Measurements from ENCODE around the gene CLIP2. TPM values are rescaled to one million over a fixed set of nuclear protein-coding genes. Genes with fewer than 3 reads are reported as not detected.

Gene CLIP2
- polyA plus RNA-seq, 1 donor from 2014 or later, result 25.7 TPM

DNA sequence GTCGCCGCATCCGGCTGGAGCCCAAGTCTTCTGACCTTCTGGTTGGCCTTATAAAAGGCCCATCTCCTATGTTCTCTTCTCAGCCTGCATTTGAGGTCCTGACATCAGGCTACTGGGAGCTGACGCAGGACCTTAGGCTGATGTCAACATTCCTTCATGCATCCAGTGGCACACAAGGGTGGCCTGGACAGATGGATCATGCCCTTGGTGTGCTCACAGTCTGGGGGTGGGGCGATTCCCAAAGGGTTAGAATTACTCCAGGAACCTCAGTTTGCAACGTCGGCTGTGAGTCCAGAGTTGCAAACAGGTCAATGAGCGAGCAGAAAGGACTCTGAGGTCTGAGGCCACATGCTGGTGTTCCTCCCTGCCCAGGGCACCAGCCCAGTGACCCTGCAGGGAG, 8.2 kb upstream of the CLIP2 start:
- Histone ChIP-seq H3K4me3 (ENCODE audit: low read length) (no peak overlapping the region), H3K9ac (ENCODE audit: low read length) (no peak overlapping the region), H3K36me3 (ENCODE audit: insufficient read depth, low read length) (no peaks in the 10 kb centered on the region), H3K9me2 (ENCODE audit: insufficient read depth, low read length) (no peaks in the 10 kb centered on the region), H4K20me1 (ENCODE audit: insufficient read depth) (no peaks in the 10 kb centered on the region), H3K27ac (ENCODE audit: low read length) (no peak overlapping the region), H3K4me2 (ENCODE audit: low read length) (no peak overlapping the region), H3F3A (ENCODE audit: insufficient read depth, low read length, poor library complexity, severe bottlenecking) (no peaks in the 10 kb centered on the region), H3K79me2 (replicated peaks; ENCODE audit: insufficient read depth, low read length) (no peaks in the 10 kb centered on the region), H3K27me3 (ENCODE audit: insufficient read depth, low read depth, low read length) (no peaks in the 10 kb centered on the region), H3K9me3 (ENCODE audit: low read length) (no peaks in the 10 kb centered on the region), H2AFZ (ENCODE audit: low read depth, low read length) (no peak overlapping the region)
- no peak for TF ChIP-seq SMC3 (conservative IDR thresholded peaks at IDR 0.05; ENCODE audit: poor library complexity)
- no peak for TF ChIP-seq REST (IDR thresholded peaks at IDR 0.05; ENCODE audit: borderline replicate concordance)
- no peak for TF ChIP-seq RAD21 (conservative IDR thresholded peaks at IDR 0.05)
- TF ChIP-seq TAF1 (IDR thresholded peaks at IDR 0.05; ENCODE audit: low read depth), result no peak
- no peak for TF ChIP-seq EP300 (conservative IDR thresholded peaks at IDR 0.05; ENCODE audit: poor library complexity, severe bottlenecking)
- TF ChIP-seq, protein P1, sequence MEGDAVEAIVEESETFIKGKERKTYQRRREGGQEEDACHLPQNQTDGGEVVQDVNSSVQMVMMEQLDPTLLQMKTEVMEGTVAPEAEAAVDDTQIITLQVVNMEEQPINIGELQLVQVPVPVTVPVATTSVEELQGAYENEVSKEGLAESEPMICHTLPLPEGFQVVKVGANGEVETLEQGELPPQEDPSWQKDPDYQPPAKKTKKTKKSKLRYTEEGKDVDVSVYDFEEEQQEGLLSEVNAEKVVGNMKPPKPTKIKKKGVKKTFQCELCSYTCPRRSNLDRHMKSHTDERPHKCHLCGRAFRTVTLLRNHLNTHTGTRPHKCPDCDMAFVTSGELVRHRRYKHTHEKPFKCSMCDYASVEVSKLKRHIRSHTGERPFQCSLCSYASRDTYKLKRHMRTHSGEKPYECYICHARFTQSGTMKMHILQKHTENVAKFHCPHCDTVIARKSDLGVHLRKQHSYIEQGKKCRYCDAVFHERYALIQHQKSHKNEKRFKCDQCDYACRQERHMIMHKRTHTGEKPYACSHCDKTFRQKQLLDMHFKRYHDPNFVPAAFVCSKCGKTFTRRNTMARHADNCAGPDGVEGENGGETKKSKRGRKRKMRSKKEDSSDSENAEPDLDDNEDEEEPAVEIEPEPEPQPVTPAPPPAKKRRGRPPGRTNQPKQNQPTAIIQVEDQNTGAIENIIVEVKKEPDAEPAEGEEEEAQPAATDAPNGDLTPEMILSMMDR (IDR thresholded peaks at IDR 0.05; ENCODE audit: poor library complexity, severe bottlenecking), result no peak
- TF ChIP-seq EZH2 (IDR thresholded peaks at IDR 0.05; ENCODE audit: borderline replicate concordance, insufficient read depth, low read length, poor library complexity, severe bottlenecking), result no peak
- no peak for TF ChIP-seq POLR2AphosphoS5 (IDR thresholded peaks at IDR 0.05)
- TF ChIP-seq MXI1 (conservative IDR thresholded peaks at IDR 0.05; ENCODE audit: poor library complexity, severe bottlenecking), result no peak

DNA sequence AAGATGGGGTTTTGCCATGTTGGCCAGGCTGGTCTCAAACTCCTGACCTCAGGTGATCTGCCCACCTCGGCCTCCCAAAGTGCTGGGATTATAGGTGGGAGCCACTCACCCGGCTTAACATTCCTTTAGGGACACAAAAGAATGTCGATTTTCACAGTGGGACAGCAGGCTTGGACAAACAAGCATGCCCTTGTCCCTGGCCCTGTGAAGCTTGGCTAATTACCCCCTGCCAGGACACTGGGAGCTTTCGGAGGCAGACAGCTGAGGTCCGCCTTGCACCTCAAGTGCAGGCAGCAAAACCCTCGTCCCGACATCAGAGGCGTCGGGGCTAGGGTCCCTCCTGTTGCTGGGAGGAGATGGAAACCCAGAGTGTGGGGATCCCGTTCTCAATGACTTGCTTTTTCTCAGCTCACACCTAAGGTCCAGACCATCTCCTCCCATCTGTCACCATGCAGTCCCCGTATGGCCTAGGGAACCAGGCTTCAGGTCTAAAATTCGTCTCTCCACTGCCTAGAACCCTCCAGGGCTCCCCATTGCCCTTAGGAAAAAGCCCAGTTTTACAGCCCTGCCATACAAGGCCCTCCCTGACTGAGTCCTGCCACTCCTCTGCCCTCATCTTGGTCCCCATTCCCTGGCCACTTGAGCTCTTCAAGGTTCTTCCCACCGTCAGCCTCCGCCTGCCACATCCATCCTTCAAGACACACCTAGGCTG, 6.3 kb upstream of the CLIP2 start:
- no peak overlapping the region for H3K4me2 ChIP-seq (ENCODE audit: low read length)
- TF ChIP-seq TAF1 (IDR thresholded peaks at IDR 0.05; ENCODE audit: low read depth) (no peak), MXI1 (conservative IDR thresholded peaks at IDR 0.05; ENCODE audit: poor library complexity, severe bottlenecking) (no peak), EP300 (conservative IDR thresholded peaks at IDR 0.05; ENCODE audit: poor library complexity, severe bottlenecking) (no peak), SMC3 (conservative IDR thresholded peaks at IDR 0.05; ENCODE audit: poor library complexity) (no peak), REST (IDR thresholded peaks at IDR 0.05; ENCODE audit: borderline replicate concordance) (no peak), RAD21 (conservative IDR thresholded peaks at IDR 0.05) (no peak)
- TF ChIP-seq, protein P1 (IDR thresholded peaks at IDR 0.05; ENCODE audit: poor library complexity, severe bottlenecking), result no peak
- no peak overlapping the region for H3K9ac ChIP-seq (ENCODE audit: low read length)
- H3K27ac ChIP-seq (ENCODE audit: low read length), result no peak overlapping the region
- no peaks in the 10 kb centered on the region for H3K9me3 ChIP-seq (ENCODE audit: low read length)
- no peaks in the 10 kb centered on the region for H3K79me2 ChIP-seq (replicated peaks; ENCODE audit: insufficient read depth, low read length)
- H3K9me2 ChIP-seq (ENCODE audit: insufficient read depth, low read length), result no peaks in the 10 kb centered on the region
- H3K27me3 ChIP-seq (ENCODE audit: insufficient read depth, low read depth, low read length), result no peaks in the 10 kb centered on the region
- no peaks in the 10 kb centered on the region for H4K20me1 ChIP-seq (ENCODE audit: insufficient read depth)
- H3K36me3 ChIP-seq (ENCODE audit: insufficient read depth, low read length), result no peaks in the 10 kb centered on the region
- no peaks in the 10 kb centered on the region for H3F3A ChIP-seq (ENCODE audit: insufficient read depth, low read length, poor library complexity, severe bottlenecking)
- no peak overlapping the region for H3K4me3 ChIP-seq (ENCODE audit: low read length)
- no peak overlapping the region for H2AFZ ChIP-seq (ENCODE audit: low read depth, low read length)

Data from neural cell (in vitro differentiated cells).